ENCODE results near the gene GLT8D1.
"Not testable (repeated sequence)": the region's sequence is repeated elsewhere in the genome, so short reads cannot be mapped to it uniquely, and the experiment has no call there.

The GLT8D1 gene

DNA sequence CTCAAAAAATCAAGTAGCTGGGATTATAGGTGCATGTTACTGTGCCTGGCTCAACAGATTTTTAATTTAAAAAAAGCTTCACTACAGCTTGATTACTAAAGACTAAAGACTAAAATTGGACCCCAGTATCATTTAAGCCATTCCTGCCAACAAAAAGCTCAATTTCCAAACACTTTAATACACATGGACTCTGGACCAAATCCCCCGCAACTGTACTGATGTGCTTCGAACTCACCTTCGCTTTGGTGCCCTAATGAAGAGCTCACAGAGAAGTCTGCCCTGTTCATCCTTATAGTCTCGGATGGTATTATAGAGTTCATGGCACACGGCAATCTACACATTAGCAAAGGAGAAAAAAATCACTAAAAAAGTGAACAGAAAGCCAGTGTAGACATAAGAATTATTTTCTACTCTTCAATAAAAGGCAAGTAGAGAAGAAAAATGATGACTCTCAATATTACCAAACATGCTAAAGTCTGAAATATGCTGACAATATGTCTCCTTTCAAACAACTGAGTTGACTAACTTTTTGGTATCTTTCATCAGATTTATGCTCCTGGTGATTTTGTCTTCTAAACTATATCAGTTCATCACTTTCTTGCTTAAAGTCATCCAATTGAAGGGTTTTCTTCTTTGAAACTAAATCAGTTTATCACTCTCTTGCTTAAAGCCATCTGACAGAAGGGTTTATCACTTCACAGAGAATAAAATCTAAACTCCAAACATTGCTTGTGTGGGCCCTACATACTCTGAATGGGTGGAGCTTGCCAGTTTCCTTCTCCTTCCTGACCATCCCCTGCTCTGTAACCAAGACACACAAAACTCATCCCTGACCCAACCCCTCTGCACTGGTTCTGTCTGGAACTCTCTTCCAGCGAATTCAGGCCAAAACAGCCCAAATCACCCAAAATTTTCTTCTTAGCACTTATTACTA is 27.1 kb downstream of the GLT8D1 start:
- DNase-seq: no peak

DNA sequence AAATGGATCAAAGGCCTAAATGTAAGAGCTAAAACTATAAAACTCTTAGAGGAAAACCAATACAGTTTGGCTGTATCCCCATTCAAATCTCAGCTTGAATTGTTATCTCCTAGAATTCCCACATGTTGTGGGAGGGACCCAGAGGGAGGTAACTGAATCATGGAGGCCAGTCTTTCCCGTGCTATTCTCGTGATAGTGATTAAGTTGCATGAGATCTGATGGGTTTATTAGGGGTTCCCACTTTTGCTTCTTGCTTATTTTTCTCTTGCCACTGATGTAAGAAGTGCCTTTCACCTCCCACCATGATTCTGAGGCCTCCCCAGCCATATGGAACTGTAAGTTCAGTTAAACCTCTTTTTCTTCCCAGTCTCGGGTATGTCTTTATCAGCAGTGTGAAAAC is 29.4 kb downstream of the GLT8D1 start:
- DNase-seq: not testable (repeated sequence)

DNA sequence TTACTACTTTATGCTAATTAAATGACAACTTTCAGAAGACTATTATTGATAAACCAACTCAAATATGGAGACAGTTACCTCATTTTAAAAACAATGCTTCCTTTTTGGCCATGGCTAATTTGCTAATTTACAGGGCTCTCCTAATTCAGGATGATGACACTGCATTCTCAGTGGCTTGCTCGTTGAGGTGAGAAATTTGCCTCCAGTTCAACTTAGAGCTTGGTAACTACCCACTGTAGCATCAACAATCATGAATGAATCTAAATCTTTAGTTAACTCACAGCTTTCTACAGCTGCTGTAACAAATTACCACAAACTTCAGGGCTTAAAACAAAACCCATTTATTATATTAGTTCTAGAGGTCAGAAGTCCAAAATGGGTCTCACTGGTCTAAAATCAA is 33.9 kb downstream of the GLT8D1 start:
- DNase-seq: no peak

DNA sequence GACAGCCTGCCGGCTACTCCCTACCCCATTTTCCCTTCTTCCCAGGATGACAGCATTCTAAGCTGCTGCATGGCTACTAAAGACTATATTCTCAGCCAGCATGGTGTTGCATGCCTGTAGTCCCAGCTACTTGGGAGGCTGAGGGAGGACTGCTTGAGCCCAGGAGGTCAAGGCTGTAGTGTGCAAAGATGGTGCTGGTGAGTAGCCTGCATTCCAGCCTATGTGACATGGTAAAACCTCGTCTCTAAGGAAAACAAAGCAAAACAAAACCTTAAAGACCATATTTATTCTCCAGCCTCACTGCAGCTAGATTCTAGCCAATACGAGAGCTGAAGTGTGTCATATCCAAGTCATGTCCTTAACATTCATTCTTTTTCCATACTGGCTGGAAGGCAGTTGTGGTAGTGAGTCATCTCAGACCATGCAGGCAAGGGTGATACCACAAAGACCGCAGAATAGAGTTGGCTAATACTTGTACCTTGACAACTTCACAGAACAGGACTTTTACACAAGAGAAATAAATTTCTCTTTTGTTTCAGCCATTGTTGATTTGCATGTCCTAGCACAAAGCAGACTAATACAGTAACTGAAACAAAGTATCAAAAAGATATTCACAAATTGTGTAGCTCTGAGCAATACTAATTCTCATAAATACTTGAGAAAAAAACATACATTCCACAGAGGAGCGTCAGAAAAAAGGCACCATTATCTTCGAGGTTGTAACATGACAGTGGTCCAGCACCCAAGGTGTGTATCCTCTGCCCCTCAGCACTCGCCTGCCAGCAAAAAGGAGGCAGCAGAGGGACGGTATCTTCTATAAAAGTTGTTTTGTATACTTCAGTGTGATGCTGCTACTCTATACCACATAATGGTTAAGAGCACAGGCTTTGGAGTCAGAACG is 34.7 kb downstream of the GLT8D1 start:
- DNase-seq: peak; percentile 33 to 56

DNA sequence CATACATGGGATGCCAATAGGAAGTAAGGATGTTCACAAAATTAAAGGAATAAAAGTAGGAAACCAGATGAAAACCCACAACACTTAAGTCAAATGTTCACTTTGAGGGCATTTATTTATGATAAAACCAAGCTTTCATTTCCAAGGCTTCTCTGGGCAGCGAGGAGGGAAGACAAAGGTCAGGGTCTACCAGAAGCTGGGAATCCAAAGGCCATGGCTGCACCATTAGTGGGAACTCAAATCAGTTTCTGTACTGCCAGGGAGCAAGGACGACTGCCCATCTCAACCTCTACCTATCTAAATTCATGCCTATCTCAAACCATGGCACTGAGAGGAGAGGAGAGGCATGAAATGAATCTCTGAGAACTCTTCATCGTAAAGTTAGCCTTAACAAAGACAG is 42.5 kb downstream of the GLT8D1 start:
- DNase-seq: no peak

DNA sequence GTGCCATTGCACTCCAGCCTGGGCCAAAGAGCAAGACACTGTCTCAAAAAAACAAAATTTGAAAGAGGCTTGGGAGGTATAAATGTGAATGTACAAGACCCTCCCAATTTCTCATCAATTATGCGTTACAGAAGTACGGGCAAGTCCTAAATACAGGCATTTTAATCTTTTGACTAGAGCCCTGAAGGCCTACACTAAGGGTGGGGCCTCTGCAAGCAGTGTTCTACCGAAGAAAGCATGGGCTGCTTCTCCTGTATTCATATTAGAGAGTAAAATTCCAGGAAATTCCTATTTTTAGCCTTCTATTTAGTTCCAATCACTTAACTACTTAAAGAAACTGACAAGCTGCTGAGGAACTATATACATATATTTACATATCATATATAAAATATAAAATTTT is 45.5 kb downstream of the GLT8D1 start:
- DNase-seq: no peak

DNA sequence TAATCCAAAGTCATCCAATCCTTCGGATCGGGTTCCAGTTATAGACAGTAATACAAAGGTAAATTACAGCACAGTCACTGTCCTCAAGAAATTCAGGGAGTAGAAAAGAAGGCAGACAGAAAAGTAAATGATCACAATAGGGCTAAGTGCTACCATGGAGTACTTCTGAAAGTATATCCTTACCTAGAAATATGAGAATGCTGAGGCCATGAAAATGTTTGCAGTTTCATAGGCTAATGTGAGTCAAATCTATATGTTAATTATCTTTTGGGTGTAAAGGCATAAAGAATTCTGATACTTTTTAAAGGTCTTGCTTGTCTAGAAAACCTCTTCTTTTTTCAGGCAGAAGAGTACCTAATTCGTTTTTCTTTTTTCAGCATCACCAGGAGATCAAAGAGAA is 49.7 kb downstream of the GLT8D1 start:
- DNase-seq: no peak

DNA sequence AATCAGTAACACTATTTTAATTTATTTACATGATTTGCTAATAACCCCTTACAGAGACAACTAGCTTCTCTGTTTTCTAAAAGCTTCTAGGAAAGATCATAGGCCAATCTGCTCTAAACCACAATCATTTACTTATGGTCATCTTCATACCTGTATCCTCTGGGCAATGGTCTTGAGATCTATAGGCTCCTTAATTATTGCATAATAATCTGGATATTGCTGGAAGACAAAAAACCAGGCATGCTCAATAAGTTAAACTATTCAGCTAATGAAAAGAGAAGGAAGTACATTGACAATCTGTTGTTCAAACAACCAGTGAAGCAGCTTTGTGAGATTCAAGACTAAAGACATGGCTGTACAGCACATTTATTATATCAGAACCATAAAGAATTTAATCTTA is 54.0 kb downstream of the GLT8D1 start:
- DNase-seq: no peak

DNA sequence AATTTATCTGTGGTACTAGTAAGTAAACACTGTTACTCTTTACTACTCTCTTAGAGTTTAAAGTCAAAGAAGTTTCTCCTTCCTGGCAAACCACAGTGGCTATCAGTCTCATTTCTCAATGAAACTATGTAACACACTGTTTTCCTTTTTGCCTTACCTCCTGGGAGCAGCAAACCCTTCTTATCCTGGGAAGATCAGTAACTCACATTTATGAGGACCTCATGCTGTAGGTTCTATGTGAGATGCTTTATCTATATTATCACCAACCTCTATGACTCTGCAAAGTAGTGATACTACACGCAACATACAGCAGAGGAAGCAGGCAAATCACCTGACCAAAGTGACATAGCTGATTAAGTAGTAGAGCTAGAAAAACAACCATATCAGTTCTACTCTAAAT is 55.2 kb downstream of the GLT8D1 start:
- DNase-seq: no peak

DNA sequence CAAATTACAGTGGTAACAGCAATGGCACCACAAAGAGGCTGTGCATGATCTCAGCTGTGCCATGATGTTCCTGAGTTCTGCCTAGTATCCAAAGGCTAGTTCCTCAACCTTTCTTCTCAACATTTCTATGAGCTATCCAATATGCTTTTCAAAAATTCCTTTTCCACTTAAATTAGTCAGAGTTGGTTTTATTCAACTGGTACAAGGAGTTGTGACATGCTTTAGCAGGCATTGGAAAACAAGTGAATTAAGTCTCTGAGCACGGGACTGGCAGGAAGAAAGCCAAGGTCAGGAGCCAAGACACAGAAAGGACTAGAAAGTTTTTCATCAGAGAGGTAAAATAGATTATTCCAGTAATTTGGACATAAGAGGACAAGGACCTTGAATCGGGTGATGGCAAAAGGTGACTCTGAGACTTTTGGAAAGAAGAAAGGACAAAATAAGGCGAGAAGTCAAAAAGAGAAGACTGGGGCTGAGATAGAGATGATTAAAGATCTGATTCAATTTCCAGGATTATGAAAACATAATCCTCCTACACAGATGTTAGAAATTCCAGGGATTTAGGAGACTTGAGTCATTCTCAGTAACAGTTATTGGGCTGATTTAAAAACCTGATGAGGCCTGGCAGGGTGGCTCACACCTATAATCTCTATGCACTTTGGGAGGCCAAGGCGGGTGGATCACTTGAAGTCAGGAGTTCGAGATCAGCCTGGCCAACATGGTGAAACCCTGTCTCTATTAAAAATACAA is 56.0 kb downstream of the GLT8D1 start:
- no peak for DNase-seq

DNA sequence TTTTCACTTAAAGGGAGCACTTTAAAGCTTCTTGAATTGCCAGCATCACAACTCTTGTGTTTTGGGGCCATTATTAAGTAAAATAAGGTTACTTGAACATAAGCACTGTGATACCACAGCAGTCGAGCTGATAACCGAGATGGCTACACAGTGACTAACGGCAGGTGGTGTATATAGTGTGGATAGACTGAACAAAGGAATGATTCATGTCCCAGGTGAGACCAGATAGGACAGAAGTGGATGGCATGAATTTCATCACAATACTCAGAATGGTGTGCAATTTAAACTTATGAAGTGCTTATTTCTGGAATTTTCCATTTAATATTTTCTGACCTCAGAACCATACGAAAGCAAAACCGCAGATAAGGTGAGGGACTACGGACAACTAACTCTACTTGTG is 60.0 kb downstream of the GLT8D1 start:
- DNase-seq: no peak
